Duodenal mucosa (tissue), 2 donors: ENCODE results near the gene C6orf52.
A peak's percentile ranks its signal among the peaks of the same experiment; 100 is the strongest.

Experiments used
- H3K27ac ChIP-seq: one replicate; pipeline ENCODE4 v1.7.0; 2013; ENCODE audit warnings: low read depth, low read length
- H3K27me3 ChIP-seq, 2 donors: one replicate each; pipeline ENCODE4 v1.7.0; 2013; ENCODE audit warnings: low read length in 2 of 2, control low read depth in 1 of 2; ENCODE audit not compliant: insufficient read depth in 2 of 2, control insufficient read depth in 1 of 2
- H3K36me3 ChIP-seq, 2 donors: one replicate each; pipeline ENCODE4 v1.7.0; 2013; ENCODE audit warnings: low read length in 2 of 2, control low read depth in 1 of 2; ENCODE audit not compliant: insufficient read depth in 2 of 2, control insufficient read depth in 1 of 2
- H3K4me1 ChIP-seq, 2 donors: one replicate each; pipeline ENCODE4 v1.7.0; 2013; ENCODE audit warnings: low read length in 2 of 2, control low read depth in 1 of 2; ENCODE audit not compliant: insufficient read depth in 2 of 2, control insufficient read depth in 1 of 2
- H3K4me3 ChIP-seq, 2 donors: one replicate each; pipeline ENCODE4 v1.7.0; 2013; ENCODE audit warnings: low read length in 2 of 2, low read depth in 1 of 2
- H3K9ac ChIP-seq, 2 donors: one replicate each; pipeline ENCODE4 v1.7.0; 2013; ENCODE audit warnings: low read length in 2 of 2, low read depth in 1 of 2
- H3K9me3 ChIP-seq, 2 donors: one replicate each; pipeline ENCODE4 v1.7.0; 2013; ENCODE audit warnings: low read length in 2 of 2, control low read depth in 1 of 2; ENCODE audit not compliant: control insufficient read depth in 1 of 2

Gene C6orf52

GRCh38 chr6:10713962-10714361, 19.5 kb upstream of the C6orf52 start:
- Histone ChIP-seq H3K4me1 (no peaks in the 10 kb centered on the region), H3K36me3 (peaks cover 0 to 9% of the 10 kb centered on the region in 2 donors), H3K9ac (no peak overlapping the region), H3K27me3 (no peaks in the 10 kb centered on the region), H3K9me3 (peaks cover 3 to 9% of the 10 kb centered on the region in 2 donors), H3K4me3 (no peak overlapping the region), H3K27ac (no peak overlapping the region)

GRCh38 chr6:10696655-10697054, 2.2 kb upstream of the C6orf52 start:
- Histone ChIP-seq H3K27ac (no peak overlapping the region), H3K9ac (no peak overlapping the region), H3K4me1 (peaks cover 23 to 24% of the 10 kb centered on the region in 2 donors), H3K9me3 (no peaks in the 10 kb centered on the region), H3K4me3 (no peak overlapping the region), H3K36me3 (peaks cover 0 to 26% of the 10 kb centered on the region in 2 donors), H3K27me3 (no peaks in the 10 kb centered on the region)

- H3K9ac ChIP-seq: peak overlapping the region; percentile 96 to 99
- peaks cover 0 to 24% of the 10 kb centered on the region in 2 donors for H3K36me3 ChIP-seq
- H3K9me3 ChIP-seq: no peaks in the 10 kb centered on the region
- peak overlapping the region; percentile 95 for H3K27ac ChIP-seq
- peak overlapping the region; percentile 97 to 100 for H3K4me3 ChIP-seq
- H3K27me3 ChIP-seq: no peaks in the 10 kb centered on the region
- H3K4me1 ChIP-seq: peaks cover 23 to 24% of the 10 kb centered on the region in 2 donors
Measured at GRCh38 chr6:10695086-10695657, 756 bp upstream of the C6orf52 start.

GRCh38 chr6:10692965-10693538, 1.4 kb downstream of the C6orf52 start:
- H3K9ac ChIP-seq: peak overlapping the region; percentile 35 to 96
- no peaks in the 10 kb centered on the region for H3K9me3 ChIP-seq
- peaks cover 0 to 6% of the 10 kb centered on the region in 2 donors for H3K36me3 ChIP-seq
- H3K4me3 ChIP-seq: peak overlapping the region; percentile 97 to 100
- H3K27me3 ChIP-seq: no peaks in the 10 kb centered on the region
- no peak overlapping the region for H3K27ac ChIP-seq
- H3K4me1 ChIP-seq: peaks cover 23 to 24% of the 10 kb centered on the region in 2 donors

GRCh38 chr6:10690651-10691445, 3.6 kb downstream of the C6orf52 start:
- no peak overlapping the region for H3K27ac ChIP-seq
- no peaks in the 10 kb centered on the region for H3K27me3 ChIP-seq
- H3K4me1 ChIP-seq: peaks cover 16% of the 10 kb centered on the region in 2 donors
- H3K4me3 ChIP-seq: no peak overlapping the region
- no peaks in the 10 kb centered on the region for H3K9me3 ChIP-seq
- H3K9ac ChIP-seq: no peak overlapping the region
- no peaks in the 10 kb centered on the region for H3K36me3 ChIP-seq

GRCh38 chr6:10687582-10687981, 6.8 kb downstream of the C6orf52 start:
- Histone ChIP-seq H3K27me3 (no peaks in the 10 kb centered on the region), H3K4me1 (no peaks in the 10 kb centered on the region), H3K36me3 (no peaks in the 10 kb centered on the region), H3K9ac (peak overlapping the region in 1 of 2 donors; percentile 1), H3K4me3 (peak overlapping the region; percentile 53 to 65), H3K27ac (no peak overlapping the region), H3K9me3 (no peaks in the 10 kb centered on the region)

- Histone ChIP-seq H3K36me3 (no peaks in the 10 kb centered on the region), H3K9ac (no peak overlapping the region), H3K27me3 (no peaks in the 10 kb centered on the region), H3K9me3 (no peaks in the 10 kb centered on the region), H3K4me1 (no peaks in the 10 kb centered on the region), H3K4me3 (peak overlapping the region; percentile 53 to 65), H3K27ac (no peak overlapping the region)
Measured at GRCh38 chr6:10686901-10687300, 7.5 kb downstream of the C6orf52 start.

- Histone ChIP-seq H3K9me3 (no peaks in the 10 kb centered on the region), H3K9ac (no peak overlapping the region), H3K27ac (no peak overlapping the region), H3K36me3 (no peaks in the 10 kb centered on the region), H3K4me1 (no peaks in the 10 kb centered on the region), H3K4me3 (no peak overlapping the region), H3K27me3 (no peaks in the 10 kb centered on the region)
Measured at GRCh38 chr6:10685092-10685915, 9.1 kb downstream of the C6orf52 start.

- H3K27me3 ChIP-seq: no peaks in the 10 kb centered on the region
- no peaks in the 10 kb centered on the region for H3K4me1 ChIP-seq
- H3K9me3 ChIP-seq: no peaks in the 10 kb centered on the region
- H3K36me3 ChIP-seq: no peaks in the 10 kb centered on the region
- H3K27ac ChIP-seq: no peak overlapping the region
- H3K4me3 ChIP-seq: no peak overlapping the region
- H3K9ac ChIP-seq: no peak overlapping the region
Measured at GRCh38 chr6:10684618-10685017, 9.8 kb downstream of the C6orf52 start.
